GM06990 (cell line): Measurements from ENCODE around the gene ERBB4.

Source experiments
- DNase-seq: peaks from one replicate; pipeline ENCODE4 v3.0.0-alpha.2; 2011; ENCODE audit not compliant: insufficient read length; ENCODE audit errors: extremely low read depth
- H3K27me3 ChIP-seq: replicated peaks from 2 replicates; pipeline ENCODE4 v1.6.0; 2011; ENCODE audit warnings: low read length; ENCODE audit not compliant: control insufficient read depth, insufficient read depth
- H3K36me3 ChIP-seq: 2 replicates; pipeline ENCODE4 v1.5.1; 2011; ENCODE audit warnings: low read length; ENCODE audit not compliant: control insufficient read depth, insufficient read depth
- H3K4me3 ChIP-seq: replicated peaks from 2 replicates; pipeline ENCODE4 v1.5.1; 2011; ENCODE audit warnings: low read depth, mild to moderate bottlenecking, control low read depth, low read length
- CTCF ChIP-seq: IDR thresholded peaks from 2 replicates; pipeline ENCODE4 v1.5.1; 2011; ENCODE audit warnings: low read length, control low read depth, mild to moderate bottlenecking, inconsistent platforms; ENCODE audit not compliant: insufficient read depth, poor library complexity, severe bottlenecking

ERBB4 gene

GRCh38 chr2:211417544-211417943, 1121.1 kb downstream of the ERBB4 start:
- H3K27me3 ChIP-seq = no peaks in the 10 kb centered on the region
- DNase-seq = no peak
- no peak for TF ChIP-seq CTCF
- no peak overlapping the region for H3K4me3 ChIP-seq
- no peaks in the 10 kb centered on the region for H3K36me3 ChIP-seq

- Histone ChIP-seq H3K36me3 (no peaks in the 10 kb centered on the region), H3K4me3 (no peak overlapping the region), H3K27me3 (no peaks in the 10 kb centered on the region)
- no peak for DNase-seq
- no peak for TF ChIP-seq CTCF
Measured at GRCh38 chr2:211416373-211416772, 1122.2 kb downstream of the ERBB4 start.

GRCh38 chr2:211413746-211414145, 1124.9 kb downstream of the ERBB4 start:
- no peak for DNase-seq
- no peak for TF ChIP-seq CTCF
- Histone ChIP-seq H3K27me3 (no peaks in the 10 kb centered on the region), H3K36me3 (no peaks in the 10 kb centered on the region), H3K4me3 (no peak overlapping the region)

- DNase-seq = no peak
- no peak for TF ChIP-seq CTCF
- no peaks in the 10 kb centered on the region for H3K36me3 ChIP-seq
Measured at GRCh38 chr2:211408483-211408891, 1130.1 kb downstream of the ERBB4 start.

GRCh38 chr2:211407076-211407475, 1131.5 kb downstream of the ERBB4 start:
- DNase-seq = no peak
- Histone ChIP-seq H3K36me3 (no peaks in the 10 kb centered on the region), H3K27me3 (no peaks in the 10 kb centered on the region), H3K4me3 (no peak overlapping the region)
- no peak for TF ChIP-seq CTCF

More at GRCh38 chr2:211408483-211408891, 1130.1 kb downstream of the ERBB4 start:
- no peak overlapping the region for H3K4me3 ChIP-seq
- H3K27me3 ChIP-seq = no peaks in the 10 kb centered on the region

GRCh38 chr2:211405036-211405435, 1133.6 kb downstream of the ERBB4 start:
- no peak for DNase-seq
- no peak overlapping the region for H3K4me3 ChIP-seq
- no peaks in the 10 kb centered on the region for H3K36me3 ChIP-seq
- no peak for TF ChIP-seq CTCF
- H3K27me3 ChIP-seq = no peaks in the 10 kb centered on the region
